Measurements from ENCODE around the gene PSAT1. TPM values are rescaled to one million over a fixed set of nuclear protein-coding genes. Genes with fewer than 3 reads are reported as not detected.
A peak's percentile ranks its signal among the peaks of the same experiment; 100 is the strongest.

Gene PSAT1
- total RNA-seq, 1 experiment from 2014 or later, result 179 TPM

GRCh38 chr9:78295177-78295575 lies 1.7 kb upstream of the PSAT1 start:
- Histone ChIP-seq H3K27ac (ENCODE audit: low read depth, low read length, poor library complexity, severe bottlenecking) (no peak overlapping the region), H3K36me3 (ENCODE audit: insufficient read depth, low read length, poor library complexity, severe bottlenecking) (peaks cover 9% of the 10 kb centered on the region), H3K4me3 (ENCODE audit: low read depth, low read length, poor library complexity, severe bottlenecking) (no peak overlapping the region), H3K27me3 (replicated peaks; ENCODE audit: insufficient read depth, low read depth, low read length, poor library complexity) (no peaks in the 10 kb centered on the region), H3K4me1 (ENCODE audit: insufficient read depth, low read length, poor library complexity, severe bottlenecking) (peaks cover 15% of the 10 kb centered on the region), H3K9me3 (ENCODE audit: low read depth, low read length, poor library complexity, severe bottlenecking) (no peaks in the 10 kb centered on the region)
- BruUV-seq (replicated peaks), result no TSS peak
- ChIA-PET CTCF (no interaction called here), POLR2A (ENCODE audit: low non-redundant PET) (no interaction called here)
- TF ChIP-seq EZH2 (IDR thresholded peaks at IDR 0.05; ENCODE audit: borderline replicate concordance, low read depth, low read length, poor library complexity, severe bottlenecking), result no peak
- TF ChIP-seq, protein P1, sequence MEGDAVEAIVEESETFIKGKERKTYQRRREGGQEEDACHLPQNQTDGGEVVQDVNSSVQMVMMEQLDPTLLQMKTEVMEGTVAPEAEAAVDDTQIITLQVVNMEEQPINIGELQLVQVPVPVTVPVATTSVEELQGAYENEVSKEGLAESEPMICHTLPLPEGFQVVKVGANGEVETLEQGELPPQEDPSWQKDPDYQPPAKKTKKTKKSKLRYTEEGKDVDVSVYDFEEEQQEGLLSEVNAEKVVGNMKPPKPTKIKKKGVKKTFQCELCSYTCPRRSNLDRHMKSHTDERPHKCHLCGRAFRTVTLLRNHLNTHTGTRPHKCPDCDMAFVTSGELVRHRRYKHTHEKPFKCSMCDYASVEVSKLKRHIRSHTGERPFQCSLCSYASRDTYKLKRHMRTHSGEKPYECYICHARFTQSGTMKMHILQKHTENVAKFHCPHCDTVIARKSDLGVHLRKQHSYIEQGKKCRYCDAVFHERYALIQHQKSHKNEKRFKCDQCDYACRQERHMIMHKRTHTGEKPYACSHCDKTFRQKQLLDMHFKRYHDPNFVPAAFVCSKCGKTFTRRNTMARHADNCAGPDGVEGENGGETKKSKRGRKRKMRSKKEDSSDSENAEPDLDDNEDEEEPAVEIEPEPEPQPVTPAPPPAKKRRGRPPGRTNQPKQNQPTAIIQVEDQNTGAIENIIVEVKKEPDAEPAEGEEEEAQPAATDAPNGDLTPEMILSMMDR (conservative IDR thresholded peaks at IDR 0.05; ENCODE audit: low read depth, low read length), result no peak
- intact Hi-C loops (cut with micrococcal nuclease; ENCODE audit: unreplicated experiment), result no loop called here
- no peak for DNase-seq (ENCODE audit: low spot score)

GRCh38 chr9:78295731-78296130 lies 1.2 kb upstream of the PSAT1 start:
- Histone ChIP-seq H3K36me3 (ENCODE audit: insufficient read depth, low read length, poor library complexity, severe bottlenecking) (peaks cover 15% of the 10 kb centered on the region), H3K4me1 (ENCODE audit: insufficient read depth, low read length, poor library complexity, severe bottlenecking) (peaks cover 15% of the 10 kb centered on the region), H3K4me3 (ENCODE audit: low read depth, low read length, poor library complexity, severe bottlenecking) (peak overlapping the region; percentile 94), H3K27me3 (replicated peaks; ENCODE audit: insufficient read depth, low read depth, low read length, poor library complexity) (no peaks in the 10 kb centered on the region), H3K9me3 (ENCODE audit: low read depth, low read length, poor library complexity, severe bottlenecking) (no peaks in the 10 kb centered on the region), H3K27ac (ENCODE audit: low read depth, low read length, poor library complexity, severe bottlenecking) (peak overlapping the region; percentile 97)
- ChIA-PET POLR2A (ENCODE audit: low non-redundant PET) (interaction anchor here (0.6 kb wide), 1 partner anchor 1353 kb away, joined by 3 read pairs; no protein-coding TSS in a partner anchor), CTCF (no interaction called here)
- BruUV-seq (replicated peaks), result no TSS peak
- no peak for DNase-seq (ENCODE audit: low spot score)
- intact Hi-C loops (cut with micrococcal nuclease; ENCODE audit: unreplicated experiment), result no loop called here
- no peak for TF ChIP-seq EZH2 (IDR thresholded peaks at IDR 0.05; ENCODE audit: borderline replicate concordance, low read depth, low read length, poor library complexity, severe bottlenecking)
- TF ChIP-seq, protein P1 (conservative IDR thresholded peaks at IDR 0.05; ENCODE audit: low read depth, low read length), result no peak

DNA sequence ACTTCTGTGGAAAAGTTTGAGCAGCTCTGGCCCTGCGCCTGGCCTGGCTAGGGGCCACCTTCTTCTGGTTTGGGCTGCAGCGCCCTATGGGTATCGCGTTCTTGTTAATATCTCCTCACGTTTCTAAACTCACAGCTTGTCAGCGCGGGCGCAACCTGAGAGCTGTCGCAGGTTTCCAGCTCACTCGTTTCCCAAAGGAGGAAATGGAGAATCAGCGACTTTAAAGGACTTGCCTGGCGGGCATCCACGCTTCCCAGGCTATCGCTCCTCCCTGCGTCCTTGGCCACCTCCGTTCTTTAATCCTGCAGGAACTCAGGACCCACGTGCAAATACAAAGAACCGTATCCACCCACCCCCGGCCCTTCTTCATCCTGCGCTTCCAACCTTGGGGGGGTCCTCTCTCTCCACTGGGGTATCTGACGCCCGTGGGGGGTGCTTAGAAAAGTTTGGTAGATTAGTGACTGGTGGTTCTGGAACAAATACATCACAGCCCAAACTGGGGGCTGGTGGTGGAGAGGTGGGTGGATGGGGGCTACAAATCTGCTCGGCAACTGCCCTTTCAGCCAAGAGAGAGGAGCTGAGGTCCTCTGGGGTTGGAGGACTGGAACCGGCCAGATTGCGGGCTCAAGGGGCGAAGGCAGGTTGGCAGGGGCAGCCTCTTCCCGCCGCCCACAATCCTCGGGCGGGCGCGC lies 578 bp upstream of the PSAT1 start:
- intact Hi-C loops (cut with micrococcal nuclease; ENCODE audit: unreplicated experiment), result no loop called here

More for the DNA sequence above, 578 bp upstream of the PSAT1 start:
- H3K9me3 ChIP-seq (ENCODE audit: low read depth, low read length, poor library complexity, severe bottlenecking), result no peaks in the 10 kb centered on the region
- H3K4me1 ChIP-seq (ENCODE audit: insufficient read depth, low read length, poor library complexity, severe bottlenecking), result peaks cover 15% of the 10 kb centered on the region
- ChIA-PET POLR2A (ENCODE audit: low non-redundant PET) (interaction anchor here (0.6 to 1.3 kb wide), 10 partner anchors 11 to 1592 kb away, joined by 3 to 11 read pairs (median 4); no protein-coding TSS in a partner anchor), CTCF (interaction anchor here (0.7 kb wide), 1 partner anchor 272 kb away, joined by 7 read pairs; no protein-coding TSS in a partner anchor)
- H3K4me3 ChIP-seq (ENCODE audit: low read depth, low read length, poor library complexity, severe bottlenecking), result peak overlapping the region; percentile 94
- peak overlapping the region; percentile 97 for H3K27ac ChIP-seq (ENCODE audit: low read depth, low read length, poor library complexity, severe bottlenecking)
- BruUV-seq (replicated peaks), result no TSS peak
- TF ChIP-seq, protein P1 (conservative IDR thresholded peaks at IDR 0.05; ENCODE audit: low read depth, low read length), result no peak
- no peak for TF ChIP-seq EZH2 (IDR thresholded peaks at IDR 0.05; ENCODE audit: borderline replicate concordance, low read depth, low read length, poor library complexity, severe bottlenecking)
- no peaks in the 10 kb centered on the region for H3K27me3 ChIP-seq (replicated peaks; ENCODE audit: insufficient read depth, low read depth, low read length, poor library complexity)
- peaks cover 21% of the 10 kb centered on the region for H3K36me3 ChIP-seq (ENCODE audit: insufficient read depth, low read length, poor library complexity, severe bottlenecking)
- DNase-seq (ENCODE audit: low spot score), result peak; percentile 65
